ENCODE results near the gene CCSER1.
"Not testable (repeated sequence)": the region's sequence is repeated elsewhere in the genome, so short reads cannot be mapped to it uniquely, and the experiment has no call there.

The CCSER1 gene

GRCh38 chr4:91220315-91220714, 1093.1 kb downstream of the CCSER1 start:
- DNase-seq = no peak

GRCh38 chr4:91222014-91222413, 1094.8 kb downstream of the CCSER1 start:
- DNase-seq = no peak

- DNase-seq = no peak
Measured at GRCh38 chr4:91226867-91227266, 1099.7 kb downstream of the CCSER1 start.

- no peak for DNase-seq
Measured at GRCh38 chr4:91228659-91229058, 1101.5 kb downstream of the CCSER1 start.

GRCh38 chr4:91233164-91233563, 1106.0 kb downstream of the CCSER1 start:
- DNase-seq = no peak

GRCh38 chr4:91243132-91243531, 1115.9 kb downstream of the CCSER1 start:
- no peak for DNase-seq

GRCh38 chr4:91256043-91256442, 1128.8 kb downstream of the CCSER1 start:
- DNase-seq = no peak

- no peak for DNase-seq
Measured at GRCh38 chr4:91256751-91257150, 1129.6 kb downstream of the CCSER1 start.

GRCh38 chr4:91257721-91258120, 1130.5 kb downstream of the CCSER1 start:
- no peak for DNase-seq

GRCh38 chr4:91258326-91258725, 1131.1 kb downstream of the CCSER1 start:
- DNase-seq = no peak

- DNase-seq = no peak
Measured at GRCh38 chr4:91267543-91267942, 1140.3 kb downstream of the CCSER1 start.

- not testable (repeated sequence) for DNase-seq
Measured at GRCh38 chr4:91268481-91268880, 1141.3 kb downstream of the CCSER1 start.

- no peak for DNase-seq
Measured at GRCh38 chr4:91268913-91269312, 1141.7 kb downstream of the CCSER1 start.

- no peak for DNase-seq
Measured at GRCh38 chr4:91279899-91280298, 1152.7 kb downstream of the CCSER1 start.

- no peak for DNase-seq
Measured at GRCh38 chr4:91280551-91281290, 1153.5 kb downstream of the CCSER1 start.

GRCh38 chr4:91282217-91282616, 1155.0 kb downstream of the CCSER1 start:
- DNase-seq = no peak

- no peak for DNase-seq
Measured at GRCh38 chr4:91283726-91284230, 1156.6 kb downstream of the CCSER1 start.

- DNase-seq = no peak
Measured at GRCh38 chr4:91284480-91284879, 1157.3 kb downstream of the CCSER1 start.

- no peak for DNase-seq
Measured at GRCh38 chr4:91285487-91285886, 1158.3 kb downstream of the CCSER1 start.

- no peak for DNase-seq
Measured at GRCh38 chr4:91288702-91289311, 1161.6 kb downstream of the CCSER1 start.

- DNase-seq = no peak
Measured at GRCh38 chr4:91298156-91298700, 1171.0 kb downstream of the CCSER1 start.

GRCh38 chr4:91298824-91299223, 1171.6 kb downstream of the CCSER1 start:
- DNase-seq = no peak

- no peak for DNase-seq
Measured at GRCh38 chr4:91302120-91302519, 1174.9 kb downstream of the CCSER1 start.

GRCh38 chr4:91304292-91304691, 1177.1 kb downstream of the CCSER1 start:
- DNase-seq = no peak

Data from activated CD8-positive, alpha-beta memory T cell treated with anti-CD3 and anti-CD28 coated beads, Interleukin-2, amount 50 U/mL, for 4 hours (primary cell).